ENCODE results near the gene CEP170. TPM values are rescaled to one million over a fixed set of nuclear protein-coding genes. Genes with fewer than 3 reads are reported as not detected.

The CEP170 gene
- total RNA-seq, 2 donors from 2014 or later = 59.8 to 74.3 TPM

GRCh38 chr1:243251539-243251938 is 3.5 kb downstream of the CEP170 start:
- DNase-seq (ENCODE audit: low spot score) (no peak), ATAC-seq (ENCODE audit: insufficient number of reproducible peaks, low FRiP score, low read depth) (no peak)
- no peak for TF ChIP-seq CTCF (IDR thresholded peaks at IDR 0.05)
- no peak overlapping the region for H3K4me3 ChIP-seq
- no peaks in the 10 kb centered on the region for H3K36me3 ChIP-seq
- H3K27ac ChIP-seq = no peak overlapping the region
- H3K27me3 ChIP-seq (replicated peaks; ENCODE audit: insufficient read depth) = no peaks in the 10 kb centered on the region
- H3K4me1 ChIP-seq (ENCODE audit: control insufficient read depth in 1 of 2, low read depth in 2 of 2) = peaks cover 46 to 54% of the 10 kb centered on the region in 2 donors
- no peaks in the 10 kb centered on the region for H3K9me3 ChIP-seq

- no peak overlapping the region for H3K4me3 ChIP-seq
- H3K36me3 ChIP-seq = no peaks in the 10 kb centered on the region
- no peak overlapping the region for H3K27ac ChIP-seq
- ATAC-seq (ENCODE audit: insufficient number of reproducible peaks, low FRiP score, low read depth) (no peak), DNase-seq (ENCODE audit: low spot score) (no peak)
- no peaks in the 10 kb centered on the region for H3K9me3 ChIP-seq
- TF ChIP-seq CTCF (IDR thresholded peaks at IDR 0.05) = no peak
- H3K4me1 ChIP-seq (ENCODE audit: control insufficient read depth in 1 of 2, low read depth in 2 of 2) = peaks cover 46 to 52% of the 10 kb centered on the region in 2 donors
- no peaks in the 10 kb centered on the region for H3K27me3 ChIP-seq (replicated peaks; ENCODE audit: insufficient read depth)
These were observed 5.0 kb downstream of the CEP170 start for GRCh38 chr1:243250102-243250501.

GRCh38 chr1:243249214-243249613 is 5.9 kb downstream of the CEP170 start:
- Histone ChIP-seq H3K9me3 (no peaks in the 10 kb centered on the region), H3K4me3 (no peak overlapping the region), H3K4me1 (ENCODE audit: control insufficient read depth in 1 of 2, low read depth in 2 of 2) (peaks cover 46 to 52% of the 10 kb centered on the region in 2 donors), H3K27ac (no peak overlapping the region), H3K36me3 (no peaks in the 10 kb centered on the region), H3K27me3 (replicated peaks; ENCODE audit: insufficient read depth) (no peaks in the 10 kb centered on the region)
- DNase-seq (ENCODE audit: low spot score) = no peak
- no peak for ATAC-seq (ENCODE audit: insufficient number of reproducible peaks, low FRiP score, low read depth)
- no peak for TF ChIP-seq CTCF (IDR thresholded peaks at IDR 0.05)

GRCh38 chr1:243247901-243248300 is 7.2 kb downstream of the CEP170 start:
- H3K36me3 ChIP-seq = no peaks in the 10 kb centered on the region
- no peak for TF ChIP-seq CTCF (IDR thresholded peaks at IDR 0.05)
- H3K27ac ChIP-seq = no peak overlapping the region
- no peak for DNase-seq (ENCODE audit: low spot score)
- no peak for ATAC-seq (ENCODE audit: insufficient number of reproducible peaks, low FRiP score, low read depth)
- no peaks in the 10 kb centered on the region for H3K27me3 ChIP-seq (replicated peaks; ENCODE audit: insufficient read depth)
- H3K4me1 ChIP-seq (ENCODE audit: control insufficient read depth in 1 of 2, low read depth in 2 of 2) = peaks cover 39 to 47% of the 10 kb centered on the region in 2 donors
- no peaks in the 10 kb centered on the region for H3K9me3 ChIP-seq
- H3K4me3 ChIP-seq = no peak overlapping the region

GRCh38 chr1:243246916-243247315 is 8.2 kb downstream of the CEP170 start:
- Histone ChIP-seq H3K27me3 (replicated peaks; ENCODE audit: insufficient read depth) (no peaks in the 10 kb centered on the region), H3K4me3 (no peak overlapping the region), H3K36me3 (no peaks in the 10 kb centered on the region), H3K9me3 (no peaks in the 10 kb centered on the region), H3K4me1 (ENCODE audit: control insufficient read depth in 1 of 2, low read depth in 2 of 2) (peaks cover 29 to 38% of the 10 kb centered on the region in 2 donors), H3K27ac (peak overlapping the region in 1 of 2 donors; percentile 60)
- DNase-seq (ENCODE audit: low spot score) (no peak), ATAC-seq (ENCODE audit: insufficient number of reproducible peaks, low FRiP score, low read depth) (peak; percentile 35)
- no peak for TF ChIP-seq CTCF (IDR thresholded peaks at IDR 0.05)
